ENCODE data around the gene DLK1. TPM values are rescaled to one million over a fixed set of nuclear protein-coding genes. Genes with fewer than 3 reads are reported as not detected.

Gene DLK1
- total and polyA plus RNA-seq, 2 experiments from 2014 or later, result not detected

DNA sequence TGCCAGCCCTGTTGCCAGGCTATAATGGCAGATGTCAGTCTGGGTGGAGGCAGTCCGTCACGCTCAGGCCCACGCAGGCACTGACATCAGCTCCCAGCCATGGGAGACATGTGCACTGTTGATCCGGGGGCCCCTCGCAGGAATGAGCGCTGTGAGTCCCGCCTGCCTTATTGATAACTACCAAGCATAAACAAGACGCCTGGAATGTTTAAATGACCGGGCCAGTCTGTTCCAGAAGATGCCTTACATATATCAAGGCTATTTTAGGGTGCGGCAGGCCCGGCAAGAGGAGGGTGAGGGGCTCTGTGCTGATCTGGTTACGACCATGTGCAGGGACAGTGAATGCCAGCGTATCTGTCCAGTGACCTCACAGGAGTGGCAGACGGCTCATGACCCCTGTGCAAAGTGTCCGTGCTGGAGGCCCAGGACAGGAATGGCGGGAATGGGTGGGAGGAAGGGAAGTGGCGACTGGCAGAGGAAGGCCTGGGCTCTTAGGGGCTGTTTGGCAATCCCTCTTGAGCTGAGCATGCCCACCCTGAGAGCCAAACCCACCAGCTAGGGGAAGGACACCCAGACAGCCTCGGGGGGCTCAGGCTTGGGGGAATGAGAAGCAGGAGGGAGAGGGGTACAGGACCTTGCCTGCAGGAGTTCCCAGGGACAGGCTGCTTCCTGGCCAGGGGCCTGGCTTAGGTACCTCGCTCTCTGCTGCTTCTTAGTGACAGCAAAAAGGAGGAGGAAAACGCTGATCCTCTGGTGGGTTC lies 49.3 kb downstream of the DLK1 start:
- Histone ChIP-seq H3K9me3 (ENCODE audit: low read depth) (no peaks in the 10 kb centered on the region), H3K4me3 (no peak overlapping the region), H3K27ac (no peak overlapping the region), H3K4me1 (ENCODE audit: insufficient read depth) (no peaks in the 10 kb centered on the region), H3K27me3 (replicated peaks; ENCODE audit: insufficient read depth) (peaks cover 53% of the 10 kb centered on the region), H3K9ac (no peak overlapping the region), H3K4me2 (ENCODE audit: unreplicated experiment) (no peak overlapping the region), H3K79me2 (ENCODE audit: insufficient read depth) (no peaks in the 10 kb centered on the region), H3K36me3 (ENCODE audit: low read depth) (no peaks in the 10 kb centered on the region), H2AFZ (no peak overlapping the region), H4K20me1 (ENCODE audit: insufficient read depth) (no peaks in the 10 kb centered on the region), H3F3A (ENCODE audit: insufficient read depth) (no peaks in the 10 kb centered on the region), H3K9me2 (ENCODE audit: insufficient read depth) (no peaks in the 10 kb centered on the region)
- TF ChIP-seq EZH2phosphoT487 (IDR thresholded peaks at IDR 0.05; ENCODE audit: insufficient read depth, low read depth) (no peak), EZH2 (IDR thresholded peaks at IDR 0.05; ENCODE audit: insufficient read depth, poor library complexity, severe bottlenecking) (no peak)
- DNase-seq, result no peak
- in situ Hi-C loops (cut with MboI), result no loop called here
- WGBS, 2 experiments (ENCODE audit: low coverage in 1 of 2, low lambda C conversion rate in 2 of 2, missing lambda C conversion rate in 2 of 2), result 70 to 71% methylated on average over 19 to 20 of the region's 20 CpGs

DNA sequence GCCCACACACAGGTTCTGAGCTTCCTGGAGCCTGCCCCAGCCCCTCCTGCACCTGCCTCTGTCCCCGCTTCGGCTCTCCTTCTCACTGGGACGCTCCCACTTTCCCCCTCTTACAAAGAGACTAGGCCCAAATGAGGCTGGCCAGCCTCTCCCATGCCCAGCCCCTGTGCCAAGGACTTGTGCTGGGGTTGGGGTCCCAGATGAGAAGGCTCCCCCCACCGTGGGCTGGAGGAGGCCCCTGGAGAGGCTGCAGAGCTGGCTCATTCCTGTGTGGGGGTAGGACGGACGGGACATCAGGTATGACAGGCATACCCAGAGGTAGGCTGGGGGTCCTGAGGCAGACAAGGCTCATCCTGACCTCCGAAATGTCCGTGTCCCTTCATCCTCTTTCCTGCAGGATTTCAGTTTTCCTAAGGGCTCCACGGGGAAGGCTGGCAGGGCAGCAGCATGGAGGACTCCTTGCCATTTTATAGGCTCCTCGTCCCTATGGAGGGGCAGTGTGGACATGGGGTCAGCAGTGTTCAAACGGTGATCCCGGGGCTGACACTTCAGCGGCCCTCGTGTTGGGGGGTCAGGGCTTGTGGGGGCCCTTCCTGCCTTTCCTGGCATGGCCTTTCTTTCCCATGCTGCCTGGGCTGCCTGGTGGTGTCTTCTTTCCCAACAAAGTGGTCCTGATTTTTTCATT lies 50.1 kb downstream of the DLK1 start:
- Histone ChIP-seq H2AFZ (no peak overlapping the region), H3K4me2 (ENCODE audit: unreplicated experiment) (no peak overlapping the region), H3K79me2 (ENCODE audit: insufficient read depth) (no peaks in the 10 kb centered on the region), H3K9ac (no peak overlapping the region), H4K20me1 (ENCODE audit: insufficient read depth) (no peaks in the 10 kb centered on the region), H3K4me1 (ENCODE audit: insufficient read depth) (no peaks in the 10 kb centered on the region), H3K9me3 (ENCODE audit: low read depth) (no peaks in the 10 kb centered on the region), H3K27me3 (replicated peaks; ENCODE audit: insufficient read depth) (peaks cover 52% of the 10 kb centered on the region), H3K36me3 (ENCODE audit: low read depth) (no peaks in the 10 kb centered on the region), H3K4me3 (no peak overlapping the region), H3K27ac (no peak overlapping the region), H3K9me2 (ENCODE audit: insufficient read depth) (no peaks in the 10 kb centered on the region), H3F3A (ENCODE audit: insufficient read depth) (no peaks in the 10 kb centered on the region)
- TF ChIP-seq EZH2phosphoT487 (IDR thresholded peaks at IDR 0.05; ENCODE audit: insufficient read depth, low read depth) (no peak), EZH2 (IDR thresholded peaks at IDR 0.05; ENCODE audit: insufficient read depth, poor library complexity, severe bottlenecking) (no peak)
- WGBS, 2 experiments (ENCODE audit: low coverage in 1 of 2, low lambda C conversion rate in 2 of 2, missing lambda C conversion rate in 2 of 2), result 57 to 64% methylated on average over 14 of the region's 14 CpGs
- in situ Hi-C loops (cut with MboI), result no loop called here
- DNase-seq, result no peak

DNA sequence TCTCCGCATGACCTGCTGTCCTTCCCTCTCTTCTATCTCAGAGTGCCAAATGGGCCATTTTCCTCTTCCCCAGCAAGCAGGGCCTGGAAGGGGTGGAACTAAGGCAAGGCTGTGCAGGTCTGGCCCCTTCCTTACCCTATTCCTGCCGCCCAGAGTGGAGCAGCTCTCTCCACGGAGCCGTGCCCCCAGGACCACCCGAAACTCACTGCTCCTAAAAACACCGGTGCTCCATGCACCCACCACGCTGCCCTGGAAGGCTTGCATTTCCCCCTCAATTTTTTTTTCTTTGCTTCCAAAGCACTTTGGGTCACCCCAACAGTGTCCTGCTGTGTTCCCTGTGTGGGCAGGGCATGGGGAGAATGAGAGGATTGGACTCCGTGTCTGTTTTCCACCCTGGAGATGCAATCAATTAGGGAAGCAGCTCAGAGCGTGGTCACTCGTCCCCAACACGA lies 50.7 kb downstream of the DLK1 start:
- no peak overlapping the region for H3K4me3 ChIP-seq
- H3K9ac ChIP-seq, result no peak overlapping the region
- H3K9me3 ChIP-seq (ENCODE audit: low read depth), result no peaks in the 10 kb centered on the region
- TF ChIP-seq EZH2phosphoT487 (IDR thresholded peaks at IDR 0.05; ENCODE audit: insufficient read depth, low read depth) (no peak), EZH2 (IDR thresholded peaks at IDR 0.05; ENCODE audit: insufficient read depth, poor library complexity, severe bottlenecking) (no peak)
- no peaks in the 10 kb centered on the region for H3K79me2 ChIP-seq (ENCODE audit: insufficient read depth)
- no peak overlapping the region for H3K4me2 ChIP-seq (ENCODE audit: unreplicated experiment)
- no peaks in the 10 kb centered on the region for H4K20me1 ChIP-seq (ENCODE audit: insufficient read depth)
- peaks cover 58% of the 10 kb centered on the region for H3K27me3 ChIP-seq (replicated peaks; ENCODE audit: insufficient read depth)
- H3K4me1 ChIP-seq (ENCODE audit: insufficient read depth), result no peaks in the 10 kb centered on the region
- DNase-seq, result no peak
- in situ Hi-C loops (cut with MboI), result no loop called here
- no peaks in the 10 kb centered on the region for H3K36me3 ChIP-seq (ENCODE audit: low read depth)
- no peak overlapping the region for H2AFZ ChIP-seq
- no peak overlapping the region for H3K27ac ChIP-seq
- 38 to 42% methylated on average over 11 of the region's 11 CpGs for WGBS, 2 experiments (ENCODE audit: low coverage in 1 of 2, low lambda C conversion rate in 2 of 2, missing lambda C conversion rate in 2 of 2)
- H3F3A ChIP-seq (ENCODE audit: insufficient read depth), result no peaks in the 10 kb centered on the region
- H3K9me2 ChIP-seq (ENCODE audit: insufficient read depth), result no peaks in the 10 kb centered on the region

DNA sequence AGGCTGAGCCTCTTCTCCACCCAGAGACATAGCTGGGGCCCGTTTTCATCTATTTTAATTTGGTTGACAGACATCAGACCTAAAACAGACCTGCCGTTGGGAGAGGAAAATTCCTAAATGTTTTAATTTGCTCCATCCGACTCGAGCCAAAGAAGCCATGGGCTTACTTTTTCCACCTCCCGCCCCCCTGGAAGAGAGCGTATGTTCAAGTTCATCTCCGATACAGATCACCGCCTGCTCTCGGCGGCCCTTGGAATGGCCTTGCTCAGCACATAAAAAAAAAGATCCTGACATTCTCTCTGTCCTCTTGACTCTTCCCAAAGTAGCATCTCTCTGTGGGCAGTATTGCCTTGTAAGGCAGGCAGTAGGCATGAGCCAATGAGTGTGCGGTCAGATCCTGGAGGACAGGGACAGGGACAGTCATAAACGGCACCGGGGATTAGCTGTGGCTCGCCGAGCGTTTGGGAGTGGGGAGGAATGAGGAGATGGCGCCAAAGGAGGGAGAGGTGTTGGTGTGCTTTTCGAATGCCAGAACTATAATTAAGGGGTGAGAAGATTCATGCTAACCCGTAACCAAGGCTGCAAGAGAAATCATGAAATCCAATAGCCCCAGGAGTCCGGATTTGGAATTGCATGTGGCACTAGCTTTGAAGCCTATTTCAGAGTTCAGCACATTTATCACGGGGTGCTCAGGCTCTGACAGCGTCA lies 51.3 kb downstream of the DLK1 start:
- in situ Hi-C loops (cut with MboI), result no loop called here
- no peaks in the 10 kb centered on the region for H4K20me1 ChIP-seq (ENCODE audit: insufficient read depth)
- no peaks in the 10 kb centered on the region for H3K79me2 ChIP-seq (ENCODE audit: insufficient read depth)
- no peak overlapping the region for H3K27ac ChIP-seq
- H3K9ac ChIP-seq, result no peak overlapping the region
- DNase-seq, result no peak
- H3K27me3 ChIP-seq (replicated peaks; ENCODE audit: insufficient read depth), result peaks cover 59% of the 10 kb centered on the region
- no peaks in the 10 kb centered on the region for H3K9me3 ChIP-seq (ENCODE audit: low read depth)
- H3K4me2 ChIP-seq (ENCODE audit: unreplicated experiment), result no peak overlapping the region
- WGBS, 2 experiments (ENCODE audit: low coverage in 1 of 2, low lambda C conversion rate in 2 of 2, missing lambda C conversion rate in 2 of 2), result 57 to 60% methylated on average over 22 of the region's 22 CpGs
- no peak overlapping the region for H2AFZ ChIP-seq
- H3K4me3 ChIP-seq, result no peak overlapping the region
- no peaks in the 10 kb centered on the region for H3K4me1 ChIP-seq (ENCODE audit: insufficient read depth)
- H3K9me2 ChIP-seq (ENCODE audit: insufficient read depth), result no peaks in the 10 kb centered on the region
- H3F3A ChIP-seq (ENCODE audit: insufficient read depth), result no peaks in the 10 kb centered on the region
- H3K36me3 ChIP-seq (ENCODE audit: low read depth), result no peaks in the 10 kb centered on the region
- TF ChIP-seq EZH2phosphoT487 (IDR thresholded peaks at IDR 0.05; ENCODE audit: insufficient read depth, low read depth) (no peak), EZH2 (IDR thresholded peaks at IDR 0.05; ENCODE audit: insufficient read depth, poor library complexity, severe bottlenecking) (no peak)

Measured in GM23248 (cell line).